Measurements from ENCODE around the gene SLC25A53.
"Not testable (repeated sequence)": the region's sequence is repeated elsewhere in the genome, so short reads cannot be mapped to it uniquely, and the experiment has no call there.

Gene SLC25A53

GRCh38 chrX:104134583-104135261 lies 22.1 kb downstream of the SLC25A53 start:
- DNase-seq (ENCODE audit: extremely low read depth in 1 of 2, low read depth in 1 of 2): no peak

- DNase-seq (ENCODE audit: extremely low read depth in 1 of 2, low read depth in 1 of 2): no peak
Measured at GRCh38 chrX:104130808-104131207, 26.0 kb downstream of the SLC25A53 start.

GRCh38 chrX:104126856-104127255 lies 30.0 kb downstream of the SLC25A53 start:
- no peak for DNase-seq (ENCODE audit: extremely low read depth in 1 of 2, low read depth in 1 of 2)

- no peak for DNase-seq (ENCODE audit: extremely low read depth in 1 of 2, low read depth in 1 of 2)
Measured at GRCh38 chrX:104122829-104123228, 34.0 kb downstream of the SLC25A53 start.

- DNase-seq (ENCODE audit: extremely low read depth in 1 of 2, low read depth in 1 of 2): no peak
Measured at GRCh38 chrX:104118765-104119164, 38.0 kb downstream of the SLC25A53 start.

GRCh38 chrX:104117759-104118158 lies 39.0 kb downstream of the SLC25A53 start:
- DNase-seq (ENCODE audit: extremely low read depth in 1 of 2, low read depth in 1 of 2): no peak

- DNase-seq (ENCODE audit: extremely low read depth in 1 of 2, low read depth in 1 of 2): peak in 1 of 2 donors; percentile 32
Measured at GRCh38 chrX:104113222-104113965, 43.4 kb downstream of the SLC25A53 start.

- peak in 1 of 2 donors; percentile 10 for DNase-seq (ENCODE audit: extremely low read depth in 1 of 2, low read depth in 1 of 2)
Measured at GRCh38 chrX:104112326-104112951, 44.4 kb downstream of the SLC25A53 start, which contains the start of gene ZCCHC18. Gene ZCCHC18, plus strand, starts transcription at chrX:104112523. Its CDS starts 1,589 bp downstream, at chrX:104114112.

- DNase-seq (ENCODE audit: extremely low read depth in 1 of 2, low read depth in 1 of 2): not testable (repeated sequence)
Measured at GRCh38 chrX:104110491-104111240, 46.1 kb downstream of the SLC25A53 start.

GRCh38 chrX:104108955-104109354 lies 47.9 kb downstream of the SLC25A53 start:
- no peak for DNase-seq (ENCODE audit: extremely low read depth in 1 of 2, low read depth in 1 of 2)

GRCh38 chrX:104105330-104106262 lies 51.2 kb downstream of the SLC25A53 start:
- DNase-seq (ENCODE audit: extremely low read depth in 1 of 2, low read depth in 1 of 2): no peak

- DNase-seq (ENCODE audit: extremely low read depth in 1 of 2, low read depth in 1 of 2): no peak
Measured at GRCh38 chrX:104104676-104105075, 52.1 kb downstream of the SLC25A53 start.

GRCh38 chrX:104098919-104099318 lies 57.9 kb downstream of the SLC25A53 start:
- no peak for DNase-seq (ENCODE audit: extremely low read depth in 1 of 2, low read depth in 1 of 2)

GRCh38 chrX:104098151-104098808 lies 58.5 kb downstream of the SLC25A53 start:
- no peak for DNase-seq (ENCODE audit: extremely low read depth in 1 of 2, low read depth in 1 of 2)

GRCh38 chrX:104085919-104086318 lies 70.9 kb downstream of the SLC25A53 start:
- DNase-seq (ENCODE audit: extremely low read depth in 1 of 2, low read depth in 1 of 2): no peak

- DNase-seq (ENCODE audit: extremely low read depth in 1 of 2, low read depth in 1 of 2): no peak
Measured at GRCh38 chrX:104085477-104085876, 71.3 kb downstream of the SLC25A53 start.

- no peak for DNase-seq (ENCODE audit: extremely low read depth in 1 of 2, low read depth in 1 of 2)
Measured at GRCh38 chrX:104084534-104085277, 72.1 kb downstream of the SLC25A53 start.

GRCh38 chrX:104084063-104084462 lies 72.7 kb downstream of the SLC25A53 start:
- no peak for DNase-seq (ENCODE audit: extremely low read depth in 1 of 2, low read depth in 1 of 2)

GRCh38 chrX:104077854-104078253 lies 79.0 kb downstream of the SLC25A53 start:
- DNase-seq (ENCODE audit: extremely low read depth in 1 of 2, low read depth in 1 of 2): not testable (repeated sequence)
